Measurements from ENCODE around the gene SPATS2L.

The SPATS2L gene

DNA sequence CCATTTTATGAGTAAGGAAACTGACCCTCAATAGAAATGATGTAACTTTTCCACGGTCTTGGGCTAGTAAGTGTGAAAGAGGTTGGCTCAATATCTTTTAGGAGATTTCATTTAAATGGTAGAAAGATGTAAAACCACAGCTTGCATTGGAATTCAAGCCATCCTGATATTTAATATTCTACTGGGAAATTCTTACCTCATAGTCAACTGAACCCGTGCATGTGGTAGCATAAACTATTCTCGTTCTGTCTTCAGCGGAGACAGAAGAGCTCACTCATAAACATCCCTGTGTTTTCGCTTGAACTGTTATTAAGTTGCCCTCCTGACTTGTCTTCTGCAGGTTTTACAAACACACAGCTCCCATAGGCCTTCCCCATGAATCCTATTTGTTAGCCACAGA lies 8.5 kb upstream of the SPATS2L start:
- no peak for DNase-seq

DNA sequence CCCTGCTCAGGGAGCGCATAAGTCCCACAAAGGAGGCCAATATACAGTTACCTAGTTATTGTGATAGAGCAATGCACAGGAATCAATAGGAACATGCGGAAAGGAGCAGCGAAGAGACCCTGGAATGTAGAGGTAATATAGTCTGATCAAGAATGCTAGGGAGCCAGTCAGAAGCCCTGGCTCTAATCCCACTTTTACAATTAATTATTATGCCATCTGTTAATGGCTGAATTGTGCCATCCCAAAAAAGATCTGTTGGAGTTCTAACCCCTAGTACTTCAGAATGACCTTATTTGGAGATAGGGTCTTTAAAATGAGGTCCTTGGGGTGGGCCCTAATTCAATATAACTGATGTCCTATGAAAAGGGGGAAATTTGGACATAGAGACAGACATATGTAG lies 7.7 kb upstream of the SPATS2L start:
- no peak for DNase-seq

DNA sequence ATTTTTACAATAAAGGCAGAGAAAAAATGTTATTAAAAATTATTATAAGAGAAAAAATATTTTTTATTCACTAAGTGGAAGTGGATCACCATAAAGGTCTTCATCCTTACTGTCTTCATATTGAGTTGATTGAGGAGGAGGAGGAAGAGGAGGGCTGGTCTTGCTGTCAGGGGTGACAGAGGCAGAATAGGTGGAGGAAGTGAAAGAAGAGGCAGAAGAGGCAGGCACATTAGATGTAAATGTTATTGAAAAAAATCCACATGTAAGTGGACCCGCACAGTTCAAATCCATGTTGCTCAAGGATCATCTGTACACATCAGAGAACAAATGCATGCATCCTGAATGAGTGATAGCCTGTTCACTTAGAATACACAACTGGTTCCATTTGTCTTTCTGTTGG lies 6.4 kb upstream of the SPATS2L start:
- no peak for DNase-seq

DNA sequence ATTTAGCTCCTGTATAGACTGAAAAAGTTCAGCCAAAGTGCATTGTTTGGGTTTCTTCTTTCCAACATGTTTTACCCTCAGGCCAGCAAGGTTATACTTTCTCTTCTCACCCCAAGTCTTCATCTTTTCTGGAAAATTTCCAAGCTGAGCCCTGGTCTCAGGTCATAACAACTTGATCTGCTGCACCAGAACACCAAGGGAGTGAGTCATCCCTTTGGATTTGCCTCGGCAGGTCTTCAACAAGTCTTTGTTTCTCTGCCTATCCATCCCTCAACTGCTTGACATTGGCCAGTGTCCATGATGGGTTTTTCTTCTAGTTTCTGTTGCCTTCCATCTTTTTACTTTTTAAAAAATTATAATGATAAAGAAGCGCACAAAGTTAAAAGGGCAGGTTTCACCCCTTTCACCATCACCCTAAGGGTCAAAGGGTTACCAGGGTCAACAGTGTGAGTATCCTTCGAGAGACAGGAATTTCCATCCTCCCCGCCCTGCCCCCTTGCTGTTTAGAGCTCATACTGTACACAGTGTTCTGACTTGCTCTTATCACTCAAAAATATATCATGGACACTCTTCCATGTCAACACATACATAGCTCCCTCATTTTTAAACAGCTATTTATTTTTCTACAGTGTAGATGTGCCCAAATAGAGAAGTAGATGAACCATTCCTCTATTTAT lies 5.7 kb upstream of the SPATS2L start:
- DNase-seq: no peak

DNA sequence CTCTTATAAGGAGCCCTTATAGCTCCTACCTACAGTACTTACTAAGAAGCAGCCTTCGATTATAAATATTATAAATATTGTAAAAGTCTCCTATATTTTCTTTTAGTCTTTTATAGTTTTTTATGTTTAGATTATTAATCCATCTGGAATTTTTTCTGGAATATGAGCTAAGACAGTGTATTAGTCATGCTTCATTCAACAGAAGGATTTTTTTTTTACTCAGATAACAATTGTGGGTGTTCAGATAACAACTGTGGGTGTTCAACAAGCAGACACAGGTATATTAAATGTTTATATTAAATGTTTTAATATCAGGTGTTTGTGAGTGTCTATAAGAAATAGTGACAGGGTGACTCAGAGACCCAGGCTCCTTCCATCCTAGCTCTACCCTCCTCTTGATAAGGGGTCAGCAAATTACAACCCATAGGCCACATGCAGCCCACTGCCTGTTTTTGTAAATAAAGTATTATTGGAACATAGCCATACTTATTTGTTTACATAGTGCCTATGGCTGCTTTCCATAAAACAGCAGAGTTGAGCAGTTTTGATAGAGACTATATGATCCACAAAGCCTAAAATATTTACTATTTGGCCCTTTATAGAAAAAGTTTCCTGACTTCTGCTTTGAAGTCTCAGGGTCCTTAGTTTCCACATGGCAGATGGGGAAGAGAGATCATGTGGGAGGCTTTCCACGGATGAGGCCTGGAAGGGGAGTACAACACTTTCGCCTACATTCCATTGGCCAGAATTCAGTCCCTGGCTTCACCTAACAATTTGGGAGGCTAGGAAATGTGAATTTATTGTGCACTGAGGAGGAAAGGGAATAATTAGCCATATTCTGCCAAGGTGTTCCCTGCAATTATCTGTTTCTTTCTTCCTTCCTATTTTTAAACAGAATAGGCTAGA lies 4.3 kb upstream of the SPATS2L start:
- DNase-seq: no peak

DNA sequence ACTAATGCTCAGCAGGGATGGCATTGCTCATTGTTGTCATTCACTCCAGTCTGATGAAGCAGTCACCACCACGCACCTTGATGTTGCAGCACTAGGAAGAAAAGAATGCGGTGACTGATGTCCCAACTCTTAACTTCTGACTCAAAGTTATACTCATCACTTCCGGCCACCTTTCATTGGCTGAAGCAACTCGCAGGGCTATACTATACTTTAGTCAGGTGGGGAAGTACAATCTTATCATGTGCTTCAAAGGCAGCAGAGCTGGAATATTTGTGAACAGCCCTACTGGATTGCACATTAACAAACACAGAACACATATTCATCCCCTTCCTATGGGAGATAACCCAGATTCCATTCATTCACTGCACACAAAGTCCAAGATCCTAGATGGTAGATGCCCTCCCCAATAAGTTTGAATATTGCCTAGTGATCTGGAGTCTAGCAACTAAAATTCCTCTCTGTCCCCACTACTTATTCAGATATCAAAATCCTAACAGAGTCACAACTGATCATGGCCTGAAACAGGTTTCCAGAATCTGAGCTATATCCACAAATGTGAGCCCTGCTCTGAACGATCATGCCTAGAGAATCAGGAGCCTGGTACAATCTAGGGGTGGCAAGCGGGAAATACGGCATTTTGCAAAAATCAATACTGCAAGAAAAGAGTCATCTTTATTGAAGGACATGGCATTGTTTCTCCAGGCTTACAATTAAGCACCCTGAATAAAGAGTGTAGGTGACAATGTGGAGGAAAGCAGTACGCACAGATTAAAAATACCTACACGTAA lies 3.4 kb upstream of the SPATS2L start:
- no peak for DNase-seq

DNA sequence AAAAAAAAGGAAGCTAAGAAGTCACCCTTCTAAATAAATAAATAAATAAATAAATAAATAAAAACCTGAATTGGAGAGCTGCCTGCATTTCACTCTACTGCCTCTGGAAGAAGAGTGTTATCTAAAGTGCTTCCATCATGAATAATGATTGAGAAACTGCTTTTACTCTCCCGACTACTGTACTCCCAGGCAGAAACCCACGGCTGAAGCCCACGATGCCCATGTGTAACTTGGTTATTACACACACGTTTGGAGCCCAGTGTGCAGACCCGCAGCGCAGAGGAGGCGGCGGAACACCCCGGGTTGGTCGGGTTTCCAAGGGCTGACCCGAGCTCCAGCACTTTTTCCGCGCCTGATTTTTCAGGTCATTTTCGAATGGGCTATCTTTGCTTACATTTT lies 697 bp upstream of the SPATS2L start:
- DNase-seq: peak; percentile 58

DNA sequence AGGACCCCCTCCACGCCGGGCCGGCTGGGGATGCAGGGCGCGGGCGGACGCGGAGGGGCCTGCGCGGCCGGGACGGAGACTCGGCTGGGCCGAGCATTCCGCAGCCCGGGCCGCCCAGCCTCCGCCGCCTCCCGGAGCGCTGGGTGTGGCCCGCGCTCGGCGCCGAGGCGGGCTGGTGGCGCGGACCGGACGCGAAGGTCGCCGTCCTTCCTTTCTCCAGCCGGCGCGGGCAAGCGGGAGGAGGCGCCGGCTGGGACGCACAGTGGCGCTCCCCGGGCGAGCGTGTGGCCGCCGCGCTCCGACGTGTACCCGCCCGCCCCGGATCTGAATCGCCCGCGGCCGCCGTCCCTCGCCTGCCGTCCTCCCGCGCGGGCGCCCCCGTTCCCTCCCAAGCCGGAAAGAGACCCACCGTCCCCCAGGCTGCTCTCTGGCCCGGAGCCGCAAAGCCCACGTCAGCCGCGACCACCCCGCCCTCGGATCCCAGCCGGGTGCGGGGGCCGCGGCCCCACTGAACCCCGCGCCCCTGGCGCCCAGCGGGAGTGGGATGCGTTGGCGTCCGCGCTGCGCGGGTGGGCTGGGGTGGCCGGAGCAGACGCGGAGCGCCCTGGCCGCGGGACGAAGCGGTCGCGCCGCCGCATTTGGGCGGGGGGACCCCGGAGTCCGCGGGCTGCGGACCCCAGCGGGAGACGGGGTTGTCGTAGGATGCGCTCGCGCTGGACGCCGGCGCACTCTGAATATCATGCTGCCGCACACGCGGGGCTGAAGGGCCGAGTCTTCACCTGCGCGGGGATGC lies 634 bp downstream of the SPATS2L start:
- DNase-seq: peak; percentile 50

DNA sequence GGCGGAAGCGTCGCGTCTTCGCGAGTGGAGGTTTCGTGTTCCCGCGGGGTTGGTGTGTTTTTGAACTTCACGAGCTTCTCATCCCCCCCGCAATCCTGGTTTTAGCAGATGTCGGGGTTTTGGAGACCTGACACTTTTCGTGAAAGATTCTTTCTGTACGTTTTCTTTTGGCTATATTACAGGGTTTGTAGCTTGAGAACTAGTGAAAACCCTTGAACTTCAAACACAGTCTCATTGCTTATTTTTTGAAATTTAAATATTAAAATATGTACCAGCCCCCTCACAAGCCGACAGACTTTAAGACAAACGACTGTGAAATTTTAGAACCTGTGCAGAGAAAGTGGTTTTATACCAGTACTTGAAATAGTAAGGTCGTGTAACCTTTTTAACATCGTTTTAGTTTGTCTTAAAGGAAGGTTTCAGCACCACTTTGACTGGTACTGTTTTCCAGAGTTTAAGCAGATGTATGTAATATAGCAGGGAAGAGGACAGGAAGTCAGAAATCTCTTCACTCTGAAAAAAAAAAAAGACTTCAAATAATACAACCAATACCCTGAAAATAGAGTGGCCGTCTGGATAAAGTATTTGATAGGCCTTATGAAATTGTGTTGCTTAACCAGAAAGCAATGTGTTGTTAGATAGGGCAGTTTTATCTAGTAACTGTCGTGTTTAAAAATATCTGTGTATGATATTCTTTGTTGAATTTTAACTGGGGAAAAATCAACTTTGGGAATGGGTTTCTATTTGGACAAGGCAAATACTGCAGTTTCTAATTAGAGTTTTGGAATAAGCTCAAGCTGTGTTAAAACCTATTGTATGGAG lies 1.4 kb downstream of the SPATS2L start:
- no peak for DNase-seq

DNA sequence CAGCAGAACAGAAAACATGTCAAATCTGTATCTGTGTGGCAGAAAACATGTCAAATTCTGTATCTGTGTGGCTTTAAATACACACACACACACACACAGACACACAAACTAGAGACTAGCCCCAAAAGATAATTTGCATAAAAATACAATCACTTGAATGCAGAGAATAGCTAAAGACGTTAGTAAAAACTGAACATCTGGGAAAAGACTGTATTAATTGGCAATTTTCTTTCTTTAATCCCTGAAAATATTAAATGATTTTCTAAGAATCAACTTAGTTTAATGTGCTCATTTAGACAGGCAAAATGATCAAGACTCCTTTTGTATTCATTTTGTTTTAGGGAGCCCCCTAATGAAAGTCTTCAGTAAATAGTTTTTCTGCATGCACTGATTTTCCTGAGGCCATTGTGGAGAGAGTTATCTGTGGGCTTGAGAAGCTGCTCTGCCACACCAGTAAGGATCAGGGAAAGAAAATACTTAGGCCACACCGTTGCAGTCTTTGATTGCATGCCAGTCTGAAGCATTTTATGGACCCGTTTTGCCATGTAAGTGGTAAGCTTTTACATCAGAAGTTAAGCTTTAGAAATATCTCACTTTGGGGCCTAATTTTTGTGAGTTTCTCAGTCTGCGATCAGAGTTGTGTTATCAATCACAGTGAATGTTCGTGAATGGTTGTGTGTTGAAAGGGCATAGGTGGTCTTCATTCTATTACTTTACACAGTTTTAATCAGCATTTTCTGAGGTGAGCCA lies 2.2 kb downstream of the SPATS2L start:
- DNase-seq: peak; percentile 12

DNA sequence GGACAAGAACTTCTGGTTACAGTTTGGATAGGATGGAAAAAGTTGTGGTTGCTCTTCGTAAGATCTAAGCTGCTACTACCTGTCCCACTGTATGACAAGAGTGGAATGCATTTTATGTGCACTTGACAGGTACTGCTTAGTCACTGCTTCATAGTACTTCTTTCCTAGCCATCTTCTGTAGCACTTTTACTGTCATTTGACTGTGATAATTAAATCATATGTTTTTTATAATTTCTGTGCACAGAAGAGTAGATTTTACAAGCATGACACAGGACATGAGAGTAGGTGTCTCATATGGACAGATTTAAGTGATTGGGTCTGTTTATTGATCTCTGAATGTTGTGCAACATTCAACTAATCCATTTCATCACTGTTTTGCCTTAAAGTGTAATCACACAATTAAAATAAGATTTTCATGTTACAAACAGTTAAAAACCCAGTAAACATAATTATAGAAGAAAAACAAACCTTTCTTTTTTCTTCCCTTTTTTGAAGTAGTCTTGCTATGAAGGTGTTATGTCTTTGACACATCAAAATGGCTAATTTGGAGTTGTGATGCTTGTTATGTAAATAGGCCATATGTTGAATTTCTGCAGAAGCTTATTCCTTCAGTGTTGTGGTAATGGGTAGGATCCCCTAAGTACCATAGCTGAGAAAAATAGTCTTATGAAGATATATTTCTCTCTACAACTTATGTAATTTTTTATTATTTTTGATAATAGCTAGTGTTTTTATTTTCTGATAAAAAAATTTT lies 3.0 kb downstream of the SPATS2L start:
- peak; percentile 10 for DNase-seq

DNA sequence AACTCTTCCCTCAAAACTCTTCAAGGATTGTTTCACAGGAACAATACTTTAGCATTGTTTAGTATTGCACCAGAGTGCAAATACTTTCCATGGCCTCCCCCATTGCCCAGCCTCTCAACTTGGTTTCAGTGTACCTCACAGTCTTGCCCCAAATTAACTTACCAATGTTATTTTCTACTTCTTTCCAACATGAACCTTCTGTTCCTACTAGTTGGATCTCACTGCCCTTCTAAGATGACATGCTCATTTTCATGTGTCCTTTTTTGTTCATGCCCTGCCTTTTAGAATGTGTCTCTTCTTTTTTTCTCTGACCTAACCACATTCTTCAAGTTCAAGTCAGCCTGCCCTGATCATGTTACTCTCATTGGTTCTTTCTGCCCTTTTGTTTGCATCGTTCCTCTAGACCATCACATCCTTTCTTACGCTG lies 4.1 kb downstream of the SPATS2L start:
- DNase-seq: no peak

DNA sequence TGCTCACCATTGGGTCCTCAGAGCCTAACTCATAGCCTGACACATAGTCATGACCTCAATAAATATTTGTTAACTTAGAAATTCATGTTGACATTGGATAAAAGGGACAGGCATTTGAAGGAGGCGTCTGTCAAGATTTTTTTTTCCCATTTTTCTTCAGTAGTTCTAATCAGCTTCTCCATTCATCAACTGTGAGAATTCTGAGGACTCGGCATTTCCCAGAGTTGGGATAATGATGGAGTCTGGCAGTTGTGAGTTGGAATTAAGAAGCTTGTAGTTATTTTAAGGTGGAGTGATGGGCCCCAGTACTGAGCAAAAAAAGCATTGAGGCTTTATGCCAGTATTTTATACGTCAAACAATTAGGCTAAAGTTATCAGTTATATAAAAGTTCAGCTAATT lies 4.6 kb downstream of the SPATS2L start:
- DNase-seq: peak; percentile 37

DNA sequence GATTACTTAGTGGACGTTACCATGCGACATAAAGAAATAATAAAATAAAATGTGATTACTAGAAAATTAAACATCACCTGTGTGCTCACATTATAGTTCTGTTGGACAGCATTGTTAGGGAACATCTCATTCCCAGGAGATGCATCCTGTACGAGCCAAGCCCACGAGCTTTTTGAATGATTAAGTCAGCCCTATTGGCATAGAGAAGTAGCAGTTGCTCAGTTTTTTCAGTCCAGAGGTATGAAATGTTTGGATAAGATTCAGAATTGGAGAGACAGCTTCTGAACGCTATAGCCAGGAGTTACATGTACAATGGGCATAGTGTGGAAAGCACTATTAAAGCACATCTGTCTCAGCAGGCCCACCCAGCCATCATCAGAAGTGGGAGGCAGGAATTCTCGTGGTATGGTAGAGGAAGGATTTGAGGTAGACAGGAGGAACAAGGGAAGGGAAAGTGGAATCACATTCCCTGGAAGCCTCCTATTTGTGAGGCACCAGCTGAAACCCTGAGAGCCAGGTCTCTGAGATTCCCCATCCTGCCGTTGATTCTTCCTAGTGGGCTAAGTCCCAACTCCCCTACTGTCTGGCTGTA lies 8.6 kb downstream of the SPATS2L start:
- DNase-seq: no peak

DNA sequence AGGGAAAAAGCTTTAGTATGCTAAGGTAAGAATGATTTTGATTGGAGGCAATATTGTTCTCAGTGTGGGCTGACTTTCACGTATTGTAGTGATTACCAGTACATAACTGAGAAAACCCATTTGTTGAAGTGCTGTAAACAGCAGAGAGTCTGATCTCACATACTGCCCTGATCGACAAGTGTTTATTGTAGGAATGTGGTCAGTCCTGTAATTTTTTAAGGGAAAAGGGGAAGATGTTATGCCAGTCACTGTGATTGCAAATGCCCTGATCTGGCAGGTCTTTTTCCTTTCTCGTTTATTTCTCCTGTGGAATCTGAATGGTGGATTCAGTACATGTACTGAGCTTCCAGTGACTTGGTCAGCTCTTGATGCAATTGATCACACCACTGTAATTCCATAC lies 11.5 kb downstream of the SPATS2L start:
- DNase-seq: no peak

DNA sequence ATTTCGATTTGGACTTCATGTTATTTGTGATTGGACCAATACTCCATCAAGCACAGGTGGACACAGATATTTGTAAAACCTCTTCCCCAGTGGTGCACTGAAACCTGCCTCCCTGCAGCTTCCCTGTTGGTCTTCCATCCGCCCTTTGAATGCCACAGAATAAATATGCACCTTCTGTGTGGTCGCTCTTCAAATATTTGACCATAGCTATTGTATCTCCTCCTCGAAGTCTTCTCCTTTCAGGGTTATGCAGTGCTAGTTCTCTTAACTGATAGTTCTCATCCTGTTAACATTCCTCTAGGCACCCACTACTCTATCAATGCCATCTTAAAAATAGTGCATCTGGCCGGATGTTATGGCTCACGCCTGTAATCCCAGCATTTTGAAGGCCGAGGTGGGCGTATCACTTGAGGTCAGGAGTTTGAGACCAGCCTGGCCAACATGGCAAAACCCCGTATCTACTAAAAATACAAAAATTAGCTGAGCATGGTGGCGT lies 12.5 kb downstream of the SPATS2L start:
- peak; percentile 28 for DNase-seq

DNA sequence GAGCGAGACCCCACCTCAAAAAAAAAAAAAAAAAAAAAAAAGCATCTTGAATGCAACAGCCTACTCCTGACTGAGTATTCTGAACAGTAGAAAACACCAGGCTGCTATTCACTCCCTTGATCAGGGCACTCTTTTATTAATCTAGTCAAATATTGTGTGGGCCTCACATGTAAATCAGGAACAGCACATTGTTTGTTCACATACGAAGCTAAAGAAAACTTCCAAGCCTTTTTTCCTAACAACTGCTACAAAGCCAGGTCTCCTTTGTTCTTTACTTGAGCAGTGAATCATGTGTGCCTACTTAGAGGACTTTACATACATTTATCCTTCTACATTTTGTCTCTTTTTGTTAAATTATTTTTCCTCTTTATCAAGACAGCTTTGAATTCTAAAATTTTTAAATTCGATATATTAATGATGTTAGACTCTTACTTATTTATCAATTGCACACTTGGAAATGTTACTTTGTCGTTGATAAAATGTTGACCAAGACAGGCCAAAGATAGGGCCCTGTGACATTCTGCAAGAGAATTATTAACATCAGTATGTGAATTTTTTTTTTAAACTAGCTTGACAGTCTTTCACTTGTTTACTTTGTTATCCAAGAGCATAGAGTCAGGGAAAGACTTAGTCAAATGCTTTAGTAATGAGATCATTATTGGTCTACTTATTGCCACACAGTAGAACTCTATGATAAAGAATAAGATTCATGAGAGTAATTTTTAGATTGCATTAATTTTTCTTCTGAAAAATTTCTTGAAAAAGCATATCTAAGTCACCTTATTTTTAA lies 13.2 kb downstream of the SPATS2L start:
- peak; percentile 7 for DNase-seq

DNA sequence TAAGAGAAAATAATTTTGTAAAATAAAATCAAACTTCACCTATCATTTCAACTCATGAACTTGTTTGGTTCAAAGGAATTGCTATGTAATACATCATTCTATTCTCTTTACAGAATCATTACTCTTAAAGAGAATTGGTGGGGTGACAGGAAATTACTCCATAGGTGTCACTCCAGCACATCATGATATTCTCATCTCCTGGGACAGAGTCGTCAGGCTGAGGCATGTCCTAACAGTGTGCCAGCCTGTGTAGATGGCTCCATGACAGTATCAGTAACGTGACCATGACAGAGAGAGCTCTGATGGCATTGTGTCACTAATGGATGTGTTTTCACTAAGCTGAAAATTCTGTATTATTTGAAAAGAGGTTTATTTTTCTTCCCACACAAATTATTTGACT lies 13.9 kb downstream of the SPATS2L start:
- no peak for DNase-seq

DNA sequence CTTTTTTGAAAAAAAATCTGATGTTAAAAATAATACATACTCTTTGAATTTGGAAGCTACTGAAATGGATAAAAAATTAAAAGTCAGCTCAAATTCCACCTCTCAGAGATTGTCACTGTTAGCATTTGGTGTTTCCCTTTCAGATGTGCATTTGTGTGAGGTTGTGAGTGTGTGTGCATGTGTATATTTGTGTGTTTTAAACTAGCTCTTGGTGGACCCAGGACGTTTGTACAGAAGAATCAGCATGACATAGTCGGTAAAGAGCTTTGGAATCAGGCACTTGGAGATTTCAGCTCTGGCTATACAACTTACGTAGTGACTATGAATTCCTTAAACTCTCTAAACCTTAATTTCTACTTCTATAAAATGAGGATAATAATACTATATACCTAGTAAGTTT lies 14.5 kb downstream of the SPATS2L start:
- DNase-seq: no peak
